SH-SY5Y (cell line): ENCODE measurements around the gene NABP1.

Experiments
- GATA2 ChIP-seq: IDR thresholded peaks from 2 replicates; pipeline ENCODE4 v1.6.1; 2011; ENCODE audit warnings: mild to moderate bottlenecking, low read depth, low read length
- GATA3 ChIP-seq: IDR thresholded peaks from 2 replicates; pipeline ENCODE4 v1.6.1; 2011; ENCODE audit warnings: low read depth, mild to moderate bottlenecking, low read length, moderate library complexity

DNA sequence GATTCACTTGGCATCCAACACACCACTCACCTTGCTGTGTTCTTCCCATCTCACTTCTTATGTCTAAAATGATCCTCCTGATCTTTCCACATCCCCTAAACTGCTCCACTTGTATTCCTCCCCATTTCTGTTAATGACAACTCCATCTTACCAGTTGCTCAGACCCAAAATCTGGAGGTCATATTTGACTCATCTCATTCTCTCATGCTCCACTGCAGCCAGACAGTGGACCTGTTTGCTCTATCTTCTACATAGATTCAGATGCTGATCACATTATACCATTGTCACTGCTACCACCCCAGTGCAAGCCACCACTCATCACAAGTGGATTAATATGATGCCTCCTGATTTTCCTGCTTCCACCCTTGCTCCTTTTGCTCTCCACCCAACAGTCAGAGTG is 7.9 kb upstream of the NABP1 start:
- TF ChIP-seq GATA2 (no peak), GATA3 (no peak)
